ENCODE results near the gene PCDHB13.
"Not testable (repeated sequence)": the region's sequence is repeated elsewhere in the genome, so short reads cannot be mapped to it uniquely, and the experiment has no call there.

- TF ChIP-seq, protein P1, sequence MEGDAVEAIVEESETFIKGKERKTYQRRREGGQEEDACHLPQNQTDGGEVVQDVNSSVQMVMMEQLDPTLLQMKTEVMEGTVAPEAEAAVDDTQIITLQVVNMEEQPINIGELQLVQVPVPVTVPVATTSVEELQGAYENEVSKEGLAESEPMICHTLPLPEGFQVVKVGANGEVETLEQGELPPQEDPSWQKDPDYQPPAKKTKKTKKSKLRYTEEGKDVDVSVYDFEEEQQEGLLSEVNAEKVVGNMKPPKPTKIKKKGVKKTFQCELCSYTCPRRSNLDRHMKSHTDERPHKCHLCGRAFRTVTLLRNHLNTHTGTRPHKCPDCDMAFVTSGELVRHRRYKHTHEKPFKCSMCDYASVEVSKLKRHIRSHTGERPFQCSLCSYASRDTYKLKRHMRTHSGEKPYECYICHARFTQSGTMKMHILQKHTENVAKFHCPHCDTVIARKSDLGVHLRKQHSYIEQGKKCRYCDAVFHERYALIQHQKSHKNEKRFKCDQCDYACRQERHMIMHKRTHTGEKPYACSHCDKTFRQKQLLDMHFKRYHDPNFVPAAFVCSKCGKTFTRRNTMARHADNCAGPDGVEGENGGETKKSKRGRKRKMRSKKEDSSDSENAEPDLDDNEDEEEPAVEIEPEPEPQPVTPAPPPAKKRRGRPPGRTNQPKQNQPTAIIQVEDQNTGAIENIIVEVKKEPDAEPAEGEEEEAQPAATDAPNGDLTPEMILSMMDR (IDR thresholded peaks at IDR 0.05): not testable (repeated sequence)
- TF ChIP-seq POLR2A (IDR thresholded peaks at IDR 0.05; ENCODE audit: low read depth); POLR2AphosphoS5 (IDR thresholded peaks at IDR 0.05); EP300 (IDR thresholded peaks at IDR 0.05): not testable (repeated sequence)
Measured at GRCh38 chr5:141188682-141189081, 25.0 kb upstream of the PCDHB13 start.

All from esophagus muscularis mucosa (tissue), 4 donors.